Inferior parietal cortex (tissue), 1 donor: Measurements from ENCODE around the gene ARL14EP.

ENCODE experiments used
- DNase-seq: peaks from one replicate; pipeline ENCODE4 v3.0.0-alpha.2; 2016; ENCODE audit errors: extremely low spot score

The ARL14EP gene

GRCh38 chr11:30326906-30327305, 4.0 kb downstream of the ARL14EP start:
- no peak for DNase-seq

DNA sequence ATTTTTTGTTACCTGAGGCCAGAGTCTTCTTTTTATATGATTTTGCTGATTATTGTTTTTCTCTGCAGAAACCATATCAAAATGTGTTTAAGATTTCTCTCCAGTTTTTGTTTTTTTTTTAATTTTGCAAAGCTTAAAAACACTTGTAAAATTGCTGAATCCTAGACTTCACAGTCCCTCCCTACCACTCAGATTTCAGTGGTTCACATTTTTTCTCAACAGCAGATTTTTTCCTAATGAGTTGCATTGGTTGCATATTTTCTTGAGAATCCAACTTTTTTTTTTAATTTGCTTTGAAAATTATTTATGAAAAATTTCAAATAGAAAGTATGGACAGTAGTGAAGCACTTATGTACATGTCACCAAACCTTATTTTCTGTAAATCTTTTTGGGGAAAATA, 5.8 kb downstream of the ARL14EP start:
- DNase-seq: no peak

DNA sequence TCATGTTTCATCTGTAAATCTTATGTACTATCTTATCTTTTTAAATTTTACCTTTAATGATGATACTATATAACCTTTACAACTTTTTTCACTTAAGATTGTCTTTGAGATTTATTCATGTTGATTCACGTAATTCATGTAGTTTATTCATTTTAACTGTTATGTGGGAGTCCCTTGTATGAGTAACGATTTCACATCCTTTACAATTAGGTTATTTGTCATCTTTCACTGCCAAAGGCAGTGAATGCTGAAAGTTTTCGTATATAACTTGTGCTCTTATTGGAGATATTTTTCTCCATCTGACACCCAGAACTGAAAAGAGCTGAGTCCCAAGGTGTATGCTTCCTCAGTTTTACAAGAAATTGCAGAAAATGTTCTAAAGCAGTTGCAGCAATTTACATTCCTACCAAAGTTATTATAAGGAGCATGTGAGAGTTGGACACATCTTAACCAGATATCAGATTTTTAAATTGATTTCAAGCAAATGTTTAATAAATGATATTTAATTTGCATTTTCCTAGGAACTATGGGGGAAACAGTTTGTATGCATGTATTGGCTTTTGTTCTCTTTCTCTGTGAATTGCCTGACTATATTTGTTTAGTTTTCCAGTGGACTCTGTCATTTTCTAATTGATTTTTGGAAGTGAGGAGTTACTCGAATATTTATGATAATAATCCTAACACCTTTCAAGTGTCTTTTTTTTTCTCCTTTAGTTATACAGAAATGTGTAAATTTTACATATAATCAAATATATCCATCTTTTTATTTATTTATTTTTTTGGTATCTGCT, 6.4 kb downstream of the ARL14EP start:
- no peak for DNase-seq

DNA sequence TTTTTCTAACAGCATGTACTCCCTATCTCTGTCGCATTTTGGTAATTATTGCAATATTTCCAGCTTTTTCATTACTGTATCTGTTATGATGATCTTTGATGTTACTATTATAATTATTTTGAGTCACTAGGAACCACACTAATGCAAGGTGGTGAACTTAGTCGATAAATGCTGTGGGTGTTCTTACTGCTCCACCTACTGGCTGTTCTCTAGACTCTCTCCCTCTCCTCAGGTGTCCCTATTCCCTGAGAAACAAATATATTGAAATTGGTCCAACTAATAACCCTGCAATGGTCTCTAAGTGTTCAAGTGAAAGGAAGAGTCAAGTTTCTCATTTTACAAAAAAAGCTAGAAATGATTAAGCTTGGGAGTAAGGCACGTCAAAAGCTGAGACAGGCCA, 10.5 kb downstream of the ARL14EP start:
- no peak for DNase-seq

DNA sequence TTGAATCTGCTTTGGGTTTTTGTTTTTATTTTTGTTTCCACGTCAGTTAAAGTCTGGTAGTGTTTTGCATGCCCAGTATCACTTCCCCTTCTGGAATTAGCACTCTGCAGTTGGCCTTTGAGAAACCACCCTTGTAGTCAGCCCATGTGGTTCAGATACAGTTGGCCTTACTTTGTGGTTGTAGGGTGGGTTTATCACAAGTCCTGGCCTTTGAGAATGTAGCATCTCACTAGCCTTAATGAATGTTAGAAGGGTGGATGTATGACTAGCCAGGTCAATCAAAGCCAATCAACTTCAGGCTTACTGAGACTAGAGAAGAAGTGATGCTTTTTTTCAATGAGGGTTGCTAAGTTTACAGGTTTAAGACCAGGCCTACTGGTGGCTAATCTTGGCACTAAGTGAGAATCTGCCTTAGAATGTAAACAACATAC, 19.8 kb downstream of the ARL14EP start:
- DNase-seq: no peak

DNA sequence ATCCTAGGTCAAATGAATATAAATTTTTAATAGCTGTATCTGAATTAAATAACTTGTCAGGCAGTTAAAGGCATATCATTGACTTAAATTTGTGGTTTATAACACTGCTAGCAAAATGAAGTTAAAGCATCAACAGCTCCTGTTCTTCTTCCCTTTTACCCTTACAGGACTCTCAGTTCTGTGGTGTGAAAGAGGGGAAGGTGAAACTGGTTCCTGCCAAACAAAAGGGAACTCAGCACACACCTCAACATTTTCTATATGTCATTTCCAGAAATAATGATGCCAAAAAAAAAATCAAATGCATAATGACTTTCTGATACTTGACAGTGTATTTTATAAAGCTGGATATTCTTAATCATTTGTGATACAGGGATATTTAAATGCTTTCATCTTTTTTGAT, 21.2 kb downstream of the ARL14EP start:
- no peak for DNase-seq

GRCh38 chr11:30345644-30346043, 22.7 kb downstream of the ARL14EP start:
- DNase-seq: no peak

- DNase-seq: peak; percentile 86
These were observed 23.3 kb downstream of the ARL14EP start for GRCh38 chr11:30346068-30346688.

GRCh38 chr11:30348035-30348434, 25.1 kb downstream of the ARL14EP start:
- no peak for DNase-seq

- DNase-seq: no peak
These were observed 27.0 kb downstream of the ARL14EP start for GRCh38 chr11:30349885-30350284.

DNA sequence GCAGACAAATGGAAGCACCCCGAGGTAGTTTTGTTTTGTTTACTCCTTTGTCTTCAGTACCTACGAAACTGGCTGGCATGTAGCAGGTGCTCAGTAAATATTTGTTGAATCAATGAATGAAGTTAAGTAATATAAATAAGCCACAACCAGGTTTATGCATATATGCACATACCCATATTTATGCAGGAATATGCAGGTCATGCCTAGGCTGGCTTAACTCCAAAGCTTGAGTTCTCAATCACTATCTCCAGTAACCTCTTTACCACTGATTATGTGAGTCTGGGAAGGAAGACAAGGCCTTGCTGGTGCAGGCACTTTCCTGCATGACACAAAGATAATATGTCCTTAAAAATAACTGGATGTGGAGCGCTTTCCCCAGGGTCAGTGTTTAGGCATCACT, 27.5 kb downstream of the ARL14EP start:
- no peak for DNase-seq

GRCh38 chr11:30351061-30351460, 28.2 kb downstream of the ARL14EP start:
- DNase-seq: no peak

- no peak for DNase-seq
These were observed 33.5 kb downstream of the ARL14EP start for GRCh38 chr11:30356391-30356790.

GRCh38 chr11:30357872-30358271, 35.0 kb downstream of the ARL14EP start:
- DNase-seq: no peak

- peak; percentile 47 for DNase-seq
These were observed 35.6 kb downstream of the ARL14EP start for GRCh38 chr11:30358536-30358935.

DNA sequence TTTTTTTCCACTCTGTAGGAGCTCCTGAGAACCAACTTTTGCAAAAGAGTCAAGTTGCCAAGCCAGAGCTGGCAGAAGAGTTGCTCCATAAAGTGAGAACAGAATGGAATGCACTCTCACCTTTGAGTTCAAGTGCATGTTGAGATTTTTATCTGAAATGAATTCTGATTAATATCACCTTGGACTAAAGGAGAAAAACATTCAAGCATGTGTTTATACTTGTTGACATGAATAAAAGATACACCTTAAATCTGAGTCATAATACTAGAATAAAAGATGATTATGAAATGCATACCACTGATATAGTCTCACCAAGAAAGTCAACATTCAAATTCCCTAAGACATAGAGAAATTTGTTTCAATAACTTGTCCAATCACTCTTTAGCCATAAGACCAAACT, 37.8 kb downstream of the ARL14EP start:
- no peak for DNase-seq

GRCh38 chr11:30364139-30364836, 41.4 kb downstream of the ARL14EP start:
- no peak for DNase-seq

- DNase-seq: no peak
These were observed 42.1 kb downstream of the ARL14EP start for GRCh38 chr11:30364837-30365482.

DNA sequence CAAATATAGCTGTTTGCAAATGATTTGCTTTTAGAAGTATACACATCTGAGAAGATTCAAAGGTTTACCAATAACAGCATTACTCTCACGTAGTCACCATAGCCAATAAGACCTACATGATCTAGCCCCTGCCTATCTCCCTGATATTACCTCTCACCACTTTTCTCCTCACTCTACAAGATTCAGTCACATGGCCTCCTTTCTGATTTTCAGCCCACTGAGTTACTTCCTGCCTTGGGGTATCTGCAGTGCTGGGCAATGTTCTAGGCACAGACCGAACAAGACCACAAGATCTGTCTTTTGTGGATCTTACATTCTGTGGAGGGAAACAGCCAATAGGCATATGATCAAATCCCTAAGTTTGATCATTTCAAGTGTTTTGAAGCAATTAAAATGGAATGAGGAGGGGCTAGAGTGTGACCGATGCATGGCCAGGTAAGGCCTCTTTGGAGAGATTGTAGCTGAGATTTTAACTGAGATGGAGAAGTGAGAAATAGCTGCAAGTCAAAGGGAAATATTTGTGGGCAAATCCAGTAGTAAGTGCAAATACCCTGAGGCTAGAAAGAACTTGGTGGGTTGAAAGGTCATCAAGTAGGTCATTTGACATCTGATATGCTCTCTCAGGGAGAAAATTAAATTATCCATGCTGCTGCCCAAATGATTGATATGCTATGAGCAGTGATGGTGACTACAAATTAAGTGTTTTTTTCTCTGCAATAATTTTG, 43.1 kb downstream of the ARL14EP start:
- no peak for DNase-seq

DNA sequence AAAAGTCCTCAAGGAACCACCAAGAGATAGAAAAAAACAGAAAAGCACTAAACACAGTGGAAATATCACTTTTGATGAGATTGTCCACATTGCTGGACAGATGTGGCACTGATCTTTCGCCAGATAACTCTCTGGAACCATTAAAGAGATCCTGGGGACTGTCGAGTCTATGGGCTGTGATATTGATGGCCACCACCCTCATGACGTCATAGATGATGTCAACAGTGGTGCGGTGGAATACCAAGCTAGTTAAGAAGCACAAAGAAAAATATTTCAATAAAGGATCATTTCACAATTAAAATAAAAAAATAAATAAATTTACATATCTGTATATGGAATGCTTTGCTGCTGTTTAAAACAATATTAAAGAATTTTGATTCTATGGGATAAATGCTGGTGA, 45.5 kb downstream of the ARL14EP start:
- no peak for DNase-seq

DNA sequence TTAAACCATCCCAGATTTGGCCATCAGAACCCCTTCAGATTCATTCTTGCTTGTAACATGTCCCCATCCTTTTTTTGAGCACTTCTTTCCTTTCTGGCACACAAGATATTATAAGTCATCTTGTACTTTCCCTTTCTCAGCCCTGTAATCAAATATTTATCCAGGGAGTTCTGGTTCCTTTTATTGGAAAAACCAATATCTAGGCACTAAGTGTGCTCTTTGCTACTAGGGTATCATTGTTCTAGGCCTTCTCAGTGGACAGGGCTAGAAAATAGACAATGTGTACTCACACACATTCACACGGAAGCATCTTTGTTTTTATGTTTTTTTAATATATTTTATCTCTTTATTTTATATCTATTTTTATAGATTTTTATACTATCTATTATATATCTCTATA, 47.3 kb downstream of the ARL14EP start:
- DNase-seq: no peak

DNA sequence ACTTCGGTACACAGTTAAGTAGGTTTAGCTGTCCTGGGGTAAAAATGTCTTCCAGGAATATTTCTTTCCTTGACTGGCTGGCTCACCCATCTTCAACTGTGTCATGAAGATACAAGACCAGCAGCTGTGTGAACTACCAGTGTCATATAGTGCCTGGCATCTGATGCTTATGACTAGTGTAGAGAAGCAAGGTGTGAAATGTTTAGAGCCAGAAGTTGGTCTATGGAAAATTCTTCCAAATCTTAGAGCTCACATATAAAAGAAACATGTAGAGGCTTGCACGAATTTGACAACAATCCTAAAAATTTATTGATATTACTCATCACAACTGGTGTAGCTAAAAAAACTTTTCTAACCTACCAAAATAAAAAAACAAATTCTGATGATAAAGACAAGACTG, 54.4 kb downstream of the ARL14EP start:
- no peak for DNase-seq
